ENCODE results near the gene DNPEP.

- TF ChIP-seq POLR2A (IDR thresholded peaks at IDR 0.05; ENCODE audit: low read depth, low read length): no peak
- TF ChIP-seq CTCF (IDR thresholded peaks at IDR 0.05; ENCODE audit: extremely low read depth in 1 of 2, insufficient read depth in 1 of 2, low read depth in 1 of 2, low read length in 2 of 2): no peak
- no peak for TF ChIP-seq POLR2AphosphoS5 (IDR thresholded peaks at IDR 0.05; ENCODE audit: insufficient read depth, low read depth, low read length)
Measured at GRCh38 chr2:219423652-219424377, 36.1 kb upstream of the DNPEP start.
